ENCODE results near the gene WDR74. TPM values are rescaled to one million over a fixed set of nuclear protein-coding genes. Genes with fewer than 3 reads are reported as not detected.

The WDR74 gene
- total and polyA plus RNA-seq, 9 of the 15 experiments (the other 6 are each of a cell fraction or from before 2014, with no cell fraction given) = 32.7 to 210 (median 114) TPM

DNA sequence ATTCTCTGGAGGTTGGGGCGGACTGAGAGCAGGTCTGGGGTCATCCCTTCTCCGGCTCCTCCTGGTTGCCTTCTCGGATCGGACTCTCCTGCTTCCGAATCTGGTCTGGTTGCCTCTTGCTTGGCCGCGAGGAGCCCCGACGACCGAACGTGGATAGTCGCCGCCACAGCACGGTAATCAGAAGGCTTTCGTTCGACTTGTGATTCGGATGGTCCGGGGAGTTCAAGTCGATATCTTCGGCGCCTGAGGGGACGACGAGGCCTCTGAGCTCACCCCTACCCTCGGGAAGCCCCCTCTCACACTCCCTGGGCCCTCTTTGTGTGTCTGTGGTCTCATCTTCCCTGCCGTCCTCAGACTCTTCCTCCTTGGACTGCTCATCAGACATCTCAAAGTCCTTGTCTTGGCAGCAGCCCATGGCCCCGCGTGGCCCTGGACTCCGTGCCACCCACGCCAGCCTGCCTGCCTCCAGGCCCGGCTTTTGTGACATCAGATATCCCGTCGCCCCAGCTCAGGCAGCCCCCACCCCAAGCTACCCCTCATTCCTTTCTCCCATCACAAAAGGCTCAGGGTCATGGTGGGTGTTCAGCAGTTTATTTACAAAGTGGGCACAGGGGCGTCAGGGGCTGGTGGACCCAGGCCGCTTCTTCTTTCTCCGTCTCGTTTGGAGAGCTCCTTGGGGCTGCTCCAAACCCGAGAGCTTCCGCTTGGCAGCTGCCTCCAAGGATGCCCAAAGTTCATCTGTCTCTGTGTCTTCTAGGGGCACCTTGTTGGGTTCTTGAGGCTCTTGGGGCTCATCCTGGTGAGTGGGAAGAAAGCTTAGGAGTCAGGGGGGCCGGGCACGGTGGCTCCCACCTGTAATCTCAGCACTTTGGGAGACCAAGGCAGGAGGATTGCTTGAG is 6.8 kb downstream of the WDR74 start, which contains the start of gene TEX54 (continued):
- TF ChIP-seq, protein P1, sequence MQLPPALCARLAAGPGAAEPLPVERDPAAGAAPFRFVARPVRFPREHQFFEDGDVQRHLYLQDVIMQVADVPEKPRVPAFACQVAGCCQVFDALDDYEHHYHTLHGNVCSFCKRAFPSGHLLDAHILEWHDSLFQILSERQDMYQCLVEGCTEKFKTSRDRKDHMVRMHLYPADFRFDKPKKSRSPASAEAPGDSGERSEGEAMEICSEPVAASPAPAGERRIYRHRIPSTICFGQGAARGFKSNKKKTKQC (CRISPR knock-in tag; IDR thresholded peaks at IDR 0.05) = 0 out of 2 replicates have a peak, but pooled peaks have one; percentile 6
- TF ChIP-seq HOXB6 (CRISPR knock-in tag; IDR thresholded peaks at IDR 0.05; ENCODE audit: borderline replicate concordance) = no peak
- no peak for TF ChIP-seq FIP1L1 (IDR thresholded peaks at IDR 0.05; ENCODE audit: low read depth, low read length, poor library complexity, severe bottlenecking)
- TF ChIP-seq ZNF436 (CRISPR knock-in tag; IDR thresholded peaks at IDR 0.05) = no peak
- TF ChIP-seq POLR2A (conservative IDR thresholded peaks at IDR 0.05) = no peak
- no peak for TF ChIP-seq MTA1 (IDR thresholded peaks at IDR 0.05; ENCODE audit: borderline replicate concordance)
- TF ChIP-seq TCF7 (IDR thresholded peaks at IDR 0.05; ENCODE audit: borderline replicate concordance) = no peak
- no peak for TF ChIP-seq ELF2 (CRISPR knock-in tag; IDR thresholded peaks at IDR 0.05)
- TF ChIP-seq EZH2 (IDR thresholded peaks at IDR 0.05; ENCODE audit: borderline replicate concordance, low read depth, low read length) = no peak
- TF ChIP-seq MAFF (IDR thresholded peaks at IDR 0.05; ENCODE audit: low read length) = no peak
- TF ChIP-seq, protein P2, sequence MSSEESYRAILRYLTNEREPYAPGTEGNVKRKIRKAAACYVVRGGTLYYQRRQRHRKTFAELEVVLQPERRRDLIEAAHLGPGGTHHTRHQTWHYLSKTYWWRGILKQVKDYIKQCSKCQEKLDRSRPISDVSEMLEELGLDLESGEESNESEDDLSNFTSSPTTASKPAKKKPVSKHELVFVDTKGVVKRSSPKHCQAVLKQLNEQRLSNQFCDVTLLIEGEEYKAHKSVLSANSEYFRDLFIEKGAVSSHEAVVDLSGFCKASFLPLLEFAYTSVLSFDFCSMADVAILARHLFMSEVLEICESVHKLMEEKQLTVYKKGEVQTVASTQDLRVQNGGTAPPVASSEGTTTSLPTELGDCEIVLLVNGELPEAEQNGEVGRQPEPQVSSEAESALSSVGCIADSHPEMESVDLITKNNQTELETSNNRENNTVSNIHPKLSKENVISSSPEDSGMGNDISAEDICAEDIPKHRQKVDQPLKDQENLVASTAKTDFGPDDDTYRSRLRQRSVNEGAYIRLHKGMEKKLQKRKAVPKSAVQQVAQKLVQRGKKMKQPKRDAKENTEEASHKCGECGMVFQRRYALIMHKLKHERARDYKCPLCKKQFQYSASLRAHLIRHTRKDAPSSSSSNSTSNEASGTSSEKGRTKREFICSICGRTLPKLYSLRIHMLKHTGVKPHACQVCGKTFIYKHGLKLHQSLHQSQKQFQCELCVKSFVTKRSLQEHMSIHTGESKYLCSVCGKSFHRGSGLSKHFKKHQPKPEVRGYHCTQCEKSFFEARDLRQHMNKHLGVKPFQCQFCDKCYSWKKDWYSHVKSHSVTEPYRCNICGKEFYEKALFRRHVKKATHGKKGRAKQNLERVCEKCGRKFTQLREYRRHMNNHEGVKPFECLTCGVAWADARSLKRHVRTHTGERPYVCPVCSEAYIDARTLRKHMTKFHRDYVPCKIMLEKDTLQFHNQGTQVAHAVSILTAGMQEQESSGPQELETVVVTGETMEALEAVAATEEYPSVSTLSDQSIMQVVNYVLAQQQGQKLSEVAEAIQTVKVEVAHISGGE (CRISPR knock-in tag; IDR thresholded peaks at IDR 0.05) = no peak
- no peak for TF ChIP-seq HLTF (IDR thresholded peaks at IDR 0.05)
- TF ChIP-seq MCM7 (IDR thresholded peaks at IDR 0.05) = no peak
- TF ChIP-seq, protein P3, sequence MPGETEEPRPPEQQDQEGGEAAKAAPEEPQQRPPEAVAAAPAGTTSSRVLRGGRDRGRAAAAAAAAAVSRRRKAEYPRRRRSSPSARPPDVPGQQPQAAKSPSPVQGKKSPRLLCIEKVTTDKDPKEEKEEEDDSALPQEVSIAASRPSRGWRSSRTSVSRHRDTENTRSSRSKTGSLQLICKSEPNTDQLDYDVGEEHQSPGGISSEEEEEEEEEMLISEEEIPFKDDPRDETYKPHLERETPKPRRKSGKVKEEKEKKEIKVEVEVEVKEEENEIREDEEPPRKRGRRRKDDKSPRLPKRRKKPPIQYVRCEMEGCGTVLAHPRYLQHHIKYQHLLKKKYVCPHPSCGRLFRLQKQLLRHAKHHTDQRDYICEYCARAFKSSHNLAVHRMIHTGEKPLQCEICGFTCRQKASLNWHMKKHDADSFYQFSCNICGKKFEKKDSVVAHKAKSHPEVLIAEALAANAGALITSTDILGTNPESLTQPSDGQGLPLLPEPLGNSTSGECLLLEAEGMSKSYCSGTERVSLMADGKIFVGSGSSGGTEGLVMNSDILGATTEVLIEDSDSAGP (CRISPR knock-in tag; IDR thresholded peaks at IDR 0.05) = no peak
- TF ChIP-seq SP1 (CRISPR knock-in tag; IDR thresholded peaks at IDR 0.05) = no peak
- TF ChIP-seq CBFA2T3 (IDR thresholded peaks at IDR 0.05) = no peak
- TF ChIP-seq TSC22D4 (tag; IDR thresholded peaks at IDR 0.05) = no peak
- TF ChIP-seq CHCHD3 (CRISPR knock-in tag; IDR thresholded peaks at IDR 0.05) = no peak
- TF ChIP-seq TAF7 (tag; IDR thresholded peaks at IDR 0.05) = no peak
- TF ChIP-seq, protein P4, sequence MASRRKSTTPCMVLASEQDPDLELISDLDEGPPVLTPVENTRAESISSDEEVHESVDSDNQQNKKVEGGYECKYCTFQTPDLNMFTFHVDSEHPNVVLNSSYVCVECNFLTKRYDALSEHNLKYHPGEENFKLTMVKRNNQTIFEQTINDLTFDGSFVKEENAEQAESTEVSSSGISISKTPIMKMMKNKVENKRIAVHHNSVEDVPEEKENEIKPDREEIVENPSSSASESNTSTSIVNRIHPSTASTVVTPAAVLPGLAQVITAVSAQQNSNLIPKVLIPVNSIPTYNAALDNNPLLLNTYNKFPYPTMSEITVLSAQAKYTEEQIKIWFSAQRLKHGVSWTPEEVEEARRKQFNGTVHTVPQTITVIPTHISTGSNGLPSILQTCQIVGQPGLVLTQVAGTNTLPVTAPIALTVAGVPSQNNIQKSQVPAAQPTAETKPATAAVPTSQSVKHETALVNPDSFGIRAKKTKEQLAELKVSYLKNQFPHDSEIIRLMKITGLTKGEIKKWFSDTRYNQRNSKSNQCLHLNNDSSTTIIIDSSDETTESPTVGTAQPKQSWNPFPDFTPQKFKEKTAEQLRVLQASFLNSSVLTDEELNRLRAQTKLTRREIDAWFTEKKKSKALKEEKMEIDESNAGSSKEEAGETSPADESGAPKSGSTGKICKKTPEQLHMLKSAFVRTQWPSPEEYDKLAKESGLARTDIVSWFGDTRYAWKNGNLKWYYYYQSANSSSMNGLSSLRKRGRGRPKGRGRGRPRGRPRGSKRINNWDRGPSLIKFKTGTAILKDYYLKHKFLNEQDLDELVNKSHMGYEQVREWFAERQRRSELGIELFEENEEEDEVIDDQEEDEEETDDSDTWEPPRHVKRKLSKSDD (conservative IDR thresholded peaks at IDR 0.05; ENCODE audit: low read length) = no peak
- no peak for TF ChIP-seq CREB1 (IDR thresholded peaks at IDR 0.05)
- no peak for TF ChIP-seq CREB1 (CRISPR knock-in tag; IDR thresholded peaks at IDR 0.05)

Data from K562 (cell line).